B cell (primary cell): Measurements from ENCODE around the gene EPHB1. TPM values are rescaled to one million over a fixed set of nuclear protein-coding genes. Genes with fewer than 3 reads are reported as not detected.

ENCODE experiments used
- ATAC-seq: fragments of 200-7000 bp; cut with Tn5 transposase; one replicate; pipeline ENCODE4 v1.10.0; 2021; ENCODE audit warnings: low read depth, mild to moderate bottlenecking, moderate number of reproducible peaks, moderate library complexity
- CTCF ChIA-PET: fragments of 350-600 bp; sonication (Branson Sonifier 250); formaldehyde crosslinking; loops from one replicate; lab custom pipeline; 2021; ENCODE audit warnings: antibody characterized with exemption, inconsistent platforms; lab: Charles Lee
- POLR2A ChIA-PET: fragments of 350-600 bp; sonication (Branson Sonifier 250); formaldehyde crosslinking; loops from one replicate; lab custom pipeline; 2021; ENCODE audit warnings: antibody characterized with exemption; lab: Charles Lee
- DNase-seq: peaks from one replicate; pipeline ENCODE4 v3.0.0; 2013
- H2AFZ ChIP-seq: 2 replicates; pipeline ENCODE4 v1.6.1; 2012; ENCODE audit warnings: mild to moderate bottlenecking, low read depth, low read length; ENCODE audit not compliant: insufficient read depth, poor library complexity, severe bottlenecking
- H3K27ac ChIP-seq, 2 donors: 1 replicate in 1 of 2; 2 replicates in 1 of 2; pipeline ENCODE4 v1.5.1; 2012 to 2013; ENCODE audit warnings: low read length in 2 of 2, mild to moderate bottlenecking in 2 of 2, moderate library complexity in 1 of 2
- H3K27me3 ChIP-seq, 4 experiments: fragments of 200-600 bp in 1 of 4; sonication (generic) in 1 of 4; replicated peaks in 1 of 4; 1 replicate in 2 of 4; 2 replicates in 2 of 4; pipeline versions ENCODE4 v1.6.1 to v1.7.0; 2013 to 2016; ENCODE audit warnings: low read length in 3 of 4, mild to moderate bottlenecking in 2 of 4, mixed read lengths in 1 of 4, moderate library complexity in 1 of 4; ENCODE audit not compliant: insufficient read depth in 4 of 4, control insufficient read depth in 3 of 4; ENCODE audit errors: control extremely low read depth in 1 of 4
- H3K36me3 ChIP-seq, 2 experiments: replicated peaks in 1 of 2; 1 replicate in 1 of 2; 2 replicates in 1 of 2; pipeline versions ENCODE4 v1.6.1 to v1.7.1; 2013; ENCODE audit warnings: low read length in 1 of 2; ENCODE audit not compliant: insufficient read depth in 2 of 2, control insufficient read depth in 1 of 2; ENCODE audit errors: control extremely low read depth in 1 of 2, extremely low read depth in 1 of 2
- H3K4me1 ChIP-seq, 2 donors: fragments of 200-600 bp in 1 of 2; sonication (generic) in 1 of 2; 1 replicate in 1 of 2; 2 replicates in 1 of 2; pipeline versions ENCODE4 v1.5.1 to v1.6.1; 2013 to 2017; ENCODE audit warnings: low read length in 2 of 2; ENCODE audit not compliant: control insufficient read depth in 2 of 2, insufficient read depth in 2 of 2
- H3K4me2 ChIP-seq: replicated peaks from 2 replicates; pipeline ENCODE3; 2012; ENCODE audit warnings: mild to moderate bottlenecking, low read depth, low read length; ENCODE audit not compliant: poor library complexity, severe bottlenecking
- H3K4me3 ChIP-seq, 5 experiments: fragments of 200-600 bp in 1 of 5; sonication (generic) in 1 of 5; 1 replicate in 3 of 5; 2 replicates in 2 of 5; pipeline versions ENCODE4 v1.5.1 to v1.7.0; 2011 to 2016; ENCODE audit warnings: low read length in 4 of 5, mild to moderate bottlenecking in 4 of 5, low read depth in 2 of 5, control low read depth in 1 of 5, moderate library complexity in 1 of 5; ENCODE audit not compliant: insufficient read depth in 1 of 5; ENCODE audit errors: control extremely low read depth in 1 of 5, extremely low read depth in 1 of 5
- H3K79me2 ChIP-seq: fragments of 200-600 bp; sonication (generic); one replicate; pipeline ENCODE4 v1.6.0; 2016; ENCODE audit warnings: low read length; ENCODE audit not compliant: control insufficient read depth, insufficient read depth
- H3K9ac ChIP-seq: fragments of 200-600 bp; sonication (generic); 2 replicates; pipeline ENCODE4 v1.6.1; 2017; ENCODE audit warnings: mild to moderate bottlenecking, low read length, moderate library complexity
- H3K9me3 ChIP-seq, 3 donors: one replicate each; pipeline versions ENCODE4 v1.6.1 to v1.7.1; 2013; ENCODE audit warnings: low read length in 2 of 3; ENCODE audit not compliant: control insufficient read depth in 2 of 3, insufficient read depth in 1 of 3; ENCODE audit errors: control extremely low read depth in 1 of 3
- H4K20me1 ChIP-seq: 2 replicates; pipeline ENCODE4 v1.6.0; 2012; ENCODE audit warnings: mild to moderate bottlenecking, low read length; ENCODE audit not compliant: insufficient read depth, control insufficient read depth, poor library complexity, severe bottlenecking
- H3K27ac Mint-ChIP-seq: one replicate; pipeline ENCODE4 v1.8.0; 2021; ENCODE audit warnings: mixed read lengths
- H3K27me3 Mint-ChIP-seq: one replicate; pipeline ENCODE4 v1.8.0; 2021; ENCODE audit warnings: mixed read lengths
- H3K4me1 Mint-ChIP-seq: one replicate; pipeline ENCODE4 v1.8.0; 2021; ENCODE audit warnings: mixed read lengths
- H3K4me3 Mint-ChIP-seq: one replicate; pipeline ENCODE4 v1.8.0; 2021; ENCODE audit warnings: mixed read lengths
- H3K9me3 Mint-ChIP-seq: one replicate; pipeline ENCODE4 v1.8.0; 2022; ENCODE audit warnings: mixed read lengths; ENCODE audit not compliant: insufficient read depth
- EZH2 ChIP-seq: IDR thresholded peaks from 2 replicates; pipeline ENCODE4 v1.6.1; 2012; ENCODE audit warnings: borderline replicate concordance, low read depth, mild to moderate bottlenecking, moderate library complexity, low read length; ENCODE audit not compliant: insufficient read depth, poor library complexity, severe bottlenecking
- WGBS: methylation state at CpG from one replicate; pipeline ENCODE4 v1.1.5; 2013; ENCODE audit warnings: missing lambda C conversion rate; ENCODE audit not compliant: insufficient coverage; 5-methylcytosine and 5-hydroxymethylcytosine counted together
- intact Hi-C: fragments of 100-400 bp; cut with micrococcal nuclease; formaldehyde crosslinking; loops from one replicate; pipeline ENCODE4 v1.10.0; 2022
- polyA plus RNA-seq: library from polyadenylated mRNA; depleted of rRNA; stranded (reverse); fragments of >200 nt; gene quantifications from 2 replicates; pipeline ENCODE4 v1.2.3, GENCODE V29; 2012
- total RNA-seq, 2 donors: library from RNA; stranded (reverse); fragments of 120-200 nt in 1 of 2; gene quantifications; 1 replicate in 1 of 2; 2 replicates in 1 of 2; pipeline versions ENCODE4 v1.2.3 to v1.2.4, GENCODE V29; 2013 to 2022
- TF ChIP-seq, protein P1 (sequence below): fragments of 200-600 bp; IDR thresholded peaks from one replicate; pipeline ENCODE4 v1.8.0; 2022; ENCODE audit warnings: antibody characterized with exemption, mild to moderate bottlenecking

EPHB1 gene
- total and polyA plus RNA-seq, 2 donors (not counting 1 experiment from before 2014, with no cell fraction given), result 0.01 TPM; not detected in 1

DNA sequence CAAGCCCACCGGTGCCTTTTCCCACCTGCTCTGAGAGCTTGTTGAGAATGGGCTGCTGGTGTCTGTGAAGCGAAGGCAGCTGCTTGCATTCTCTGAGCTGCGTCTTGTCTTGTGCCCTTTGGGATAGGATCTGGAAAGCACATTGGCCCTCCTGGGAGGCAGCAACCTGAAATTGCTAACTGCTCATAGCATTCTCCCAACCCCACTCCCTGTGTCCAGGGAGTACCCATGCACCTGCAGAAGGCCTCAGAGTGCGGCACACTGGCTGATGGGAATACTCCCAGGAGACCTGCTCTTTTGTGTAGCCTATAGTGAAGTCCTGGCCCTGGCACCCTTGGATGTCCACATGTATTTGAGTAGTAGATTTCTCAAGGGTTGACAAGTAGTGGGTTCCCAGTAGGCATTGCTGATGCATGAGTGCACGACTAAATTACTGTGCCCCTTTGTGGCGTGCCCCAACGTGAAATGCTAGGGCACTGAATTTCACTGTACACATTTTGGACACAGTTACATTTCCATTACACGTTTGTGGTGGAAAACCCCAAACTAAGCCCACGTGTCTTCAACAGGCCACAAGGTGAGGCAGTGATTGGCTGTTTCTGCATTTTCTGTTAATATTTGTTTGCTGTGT is 3.7 kb downstream of the EPHB1 start:
- TF ChIP-seq EZH2, result no peak
- Histone ChIP-seq H3K4me1 (peaks cover 14 to 16% of the 10 kb centered on the region in 2 donors), H3K9me3 (no peaks in the 10 kb centered on the region), H3K27me3 (peaks cover 0 to 51% (median 8%) of the 10 kb centered on the region in 4 experiments), H3K36me3 (no peaks in the 10 kb centered on the region), H3K27ac (no peak overlapping the region), H3K9ac (no peak overlapping the region), H3K79me2 (no peaks in the 10 kb centered on the region), H3K4me2 (no peak overlapping the region), H2AFZ (no peak overlapping the region), H4K20me1 (no peaks in the 10 kb centered on the region), H3K4me3 (no peak overlapping the region)
- intact Hi-C loops, result no loop called here
- ATAC-seq, result no peak
- ChIA-PET POLR2A (no interaction called here), CTCF (no interaction called here)
- peaks cover 12% of the 10 kb centered on the region for H3K4me1 Mint-ChIP-seq
- WGBS, result 71% methylated on average over 6 of the region's 9 CpGs
- no peak for DNase-seq
- H3K9me3 Mint-ChIP-seq, result no peaks in the 10 kb centered on the region
- H3K27me3 Mint-ChIP-seq, result peaks cover 30% of the 10 kb centered on the region
- H3K4me3 Mint-ChIP-seq, result no peak overlapping the region
- no peak overlapping the region for H3K27ac Mint-ChIP-seq

DNA sequence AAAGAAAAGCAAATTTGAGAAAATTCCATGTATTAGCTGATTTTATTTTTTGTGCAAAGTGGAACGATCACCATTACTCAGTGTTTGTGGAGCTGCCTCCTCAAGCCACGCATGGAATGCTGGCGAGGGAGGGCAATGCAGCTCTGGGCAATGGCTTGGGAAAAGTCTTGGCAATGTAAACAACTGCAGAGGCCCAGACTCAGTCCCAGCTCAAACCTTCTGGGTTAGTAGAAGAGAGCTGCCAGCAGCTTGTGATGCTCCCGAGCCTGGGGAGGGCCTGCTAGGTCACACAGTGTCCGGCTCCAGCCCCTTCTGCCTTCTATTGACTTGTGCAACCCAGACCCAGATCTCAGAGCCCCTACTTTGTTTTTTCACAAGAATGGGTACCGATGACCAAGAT is 4.3 kb downstream of the EPHB1 start:
- no peak for ATAC-seq
- Histone ChIP-seq H3K79me2 (no peaks in the 10 kb centered on the region), H4K20me1 (no peaks in the 10 kb centered on the region), H3K36me3 (no peaks in the 10 kb centered on the region), H3K27me3 (peaks cover 0 to 48% (median 8%) of the 10 kb centered on the region in 4 experiments), H3K9me3 (no peaks in the 10 kb centered on the region), H2AFZ (no peak overlapping the region), H3K9ac (no peak overlapping the region), H3K4me1 (peaks cover 14 to 16% of the 10 kb centered on the region in 2 donors), H3K4me2 (no peak overlapping the region), H3K27ac (no peak overlapping the region), H3K4me3 (no peak overlapping the region)
- ChIA-PET POLR2A (no interaction called here), CTCF (no interaction called here)
- H3K4me3 Mint-ChIP-seq, result no peak overlapping the region
- intact Hi-C loops, result no loop called here
- H3K27me3 Mint-ChIP-seq, result peaks cover 31% of the 10 kb centered on the region
- TF ChIP-seq EZH2, result no peak
- TF ChIP-seq, protein P1, sequence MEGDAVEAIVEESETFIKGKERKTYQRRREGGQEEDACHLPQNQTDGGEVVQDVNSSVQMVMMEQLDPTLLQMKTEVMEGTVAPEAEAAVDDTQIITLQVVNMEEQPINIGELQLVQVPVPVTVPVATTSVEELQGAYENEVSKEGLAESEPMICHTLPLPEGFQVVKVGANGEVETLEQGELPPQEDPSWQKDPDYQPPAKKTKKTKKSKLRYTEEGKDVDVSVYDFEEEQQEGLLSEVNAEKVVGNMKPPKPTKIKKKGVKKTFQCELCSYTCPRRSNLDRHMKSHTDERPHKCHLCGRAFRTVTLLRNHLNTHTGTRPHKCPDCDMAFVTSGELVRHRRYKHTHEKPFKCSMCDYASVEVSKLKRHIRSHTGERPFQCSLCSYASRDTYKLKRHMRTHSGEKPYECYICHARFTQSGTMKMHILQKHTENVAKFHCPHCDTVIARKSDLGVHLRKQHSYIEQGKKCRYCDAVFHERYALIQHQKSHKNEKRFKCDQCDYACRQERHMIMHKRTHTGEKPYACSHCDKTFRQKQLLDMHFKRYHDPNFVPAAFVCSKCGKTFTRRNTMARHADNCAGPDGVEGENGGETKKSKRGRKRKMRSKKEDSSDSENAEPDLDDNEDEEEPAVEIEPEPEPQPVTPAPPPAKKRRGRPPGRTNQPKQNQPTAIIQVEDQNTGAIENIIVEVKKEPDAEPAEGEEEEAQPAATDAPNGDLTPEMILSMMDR, result no peak
- 75% methylated on average over 6 of the region's 6 CpGs for WGBS
- no peaks in the 10 kb centered on the region for H3K9me3 Mint-ChIP-seq
- no peak overlapping the region for H3K27ac Mint-ChIP-seq
- no peak for DNase-seq
- H3K4me1 Mint-ChIP-seq, result peaks cover 12% of the 10 kb centered on the region
